GM12878 (cell line): ENCODE measurements around the gene GPR78. TPM values are rescaled to one million over a fixed set of nuclear protein-coding genes. Genes with fewer than 3 reads are reported as not detected.

Experiments used
- ATAC-seq: fragments of 200-7000 bp; cut with Tn5 transposase; 3 replicates; pipeline ENCODE4 v1.9.1; 2020; ENCODE audit warnings: mild to moderate bottlenecking, moderate library complexity
- BruUV-seq: library from RNA; stranded (reverse); fragments of 400-500 nt; replicated peaks from 2 replicates; lab custom pipeline; 2021; lab: Mats Ljungman, UMichigan
- CTCF ChIA-PET: fragments of 300-600 bp; sonication (Branson Sonifier 250); formaldehyde crosslinking; extraction: SDS; loops from one replicate; lab custom pipeline; 2021; ENCODE audit warnings: inconsistent platforms; lab: Yijun Ruan, JAX
- POLR2A ChIA-PET: fragments of 350-600 bp; formaldehyde crosslinking; extraction: SDS; loops from one replicate; lab custom pipeline; 2021; ENCODE audit warnings: inconsistent platforms; lab: Charles Lee
- RAD21 ChIA-PET: fragments of 300-600 bp; sonication (Branson Sonifier 250); formaldehyde crosslinking; loops from one replicate; lab custom pipeline; 2023; ENCODE audit warnings: antibody characterized with exemption; ENCODE audit not compliant: unreplicated experiment; lab: Charles Lee
- SMC1A ChIA-PET: fragments of 300-600 bp; sonication (Branson Sonifier 250); formaldehyde crosslinking; loops from one replicate; lab custom pipeline; 2023; ENCODE audit not compliant: unreplicated experiment, uncharacterized antibody; lab: Charles Lee
- DNase-seq: peaks from one replicate; pipeline ENCODE4 v3.0.0-alpha.2; 2011; ENCODE audit warnings: low read depth, low spot score
- FAIRE-seq: peaks from 3 replicates; lab custom pipeline; 2011; peaks lifted over from hg19 to GRCh38; lab: Jason Lieb, UNC
- H2AFZ ChIP-seq: 2 replicates; pipeline ENCODE4 v1.6.0; 2011; ENCODE audit warnings: low read depth, low read length, control low read depth; ENCODE audit not compliant: control insufficient read depth
- H3K27ac ChIP-seq: 2 replicates; pipeline ENCODE4 v1.5.1; 2011; ENCODE audit warnings: control low read depth; ENCODE audit not compliant: control insufficient read depth, insufficient read depth
- H3K27me3 ChIP-seq, 2 experiments: replicated peaks in 1 of 2; 2 replicates each; pipeline versions ENCODE4 v1.6.0 to v1.6.1; 2011; ENCODE audit warnings: low read length in 1 of 2; ENCODE audit not compliant: control insufficient read depth in 2 of 2, insufficient read depth in 2 of 2
- H3K36me3 ChIP-seq, 2 experiments: 2 replicates each; pipeline ENCODE4 v1.5.1; 2011; ENCODE audit warnings: low read length in 1 of 2; ENCODE audit not compliant: control insufficient read depth in 2 of 2, insufficient read depth in 2 of 2
- H3K4me1 ChIP-seq: 2 replicates; pipeline ENCODE4 v1.6.1; 2011; ENCODE audit warnings: mild to moderate bottlenecking, low read length, moderate library complexity, mixed read lengths; ENCODE audit not compliant: control insufficient read depth, insufficient read depth
- H3K4me2 ChIP-seq: 2 replicates; pipeline ENCODE4 v1.6.0; 2011; ENCODE audit warnings: control low read depth; ENCODE audit not compliant: control insufficient read depth, insufficient read depth
- H3K4me3 ChIP-seq: fragments of 200-600 bp; sonication (generic); 2 replicates; pipeline ENCODE4 v1.5.1; 2016
- H3K79me2 ChIP-seq: 2 replicates; pipeline ENCODE4 v1.6.0; 2011; ENCODE audit warnings: low read length; ENCODE audit not compliant: control insufficient read depth, insufficient read depth
- H3K9ac ChIP-seq: 2 replicates; pipeline ENCODE4 v1.8.0; 2011; ENCODE audit warnings: low read length, control low read depth, mixed read lengths; ENCODE audit not compliant: control insufficient read depth, insufficient read depth
- H3K9me3 ChIP-seq: replicated peaks from 3 replicates; pipeline ENCODE4 v1.5.1; 2011; ENCODE audit warnings: mild to moderate bottlenecking, low read length; ENCODE audit not compliant: control insufficient read depth, insufficient read depth
- H4K20me1 ChIP-seq: 2 replicates; pipeline ENCODE4 v1.6.0; 2011; ENCODE audit not compliant: control insufficient read depth, insufficient read depth
- BCL11A ChIP-seq: IDR thresholded peaks from 2 replicates; pipeline ENCODE4 v1.6.1; 2011; ENCODE audit warnings: low read depth, low read length
- WGBS: methylation state at CpG from one replicate; pipeline ENCODE4 v1.1.6; 2016; ENCODE audit warnings: low lambda C conversion rate; ENCODE audit not compliant: insufficient replicate concordance, insufficient coverage; ENCODE audit errors: missing lambda C conversion rate; 5-methylcytosine and 5-hydroxymethylcytosine counted together
- in situ Hi-C: fragments of 300-500 bp; cut with MboI; formaldehyde crosslinking; loops from 9 replicates; pipeline ENCODE4 v1.14.3; 2018; ENCODE audit warnings: mixed read lengths
- intact Hi-C: fragments of 100-400 bp; cut with micrococcal nuclease; formaldehyde crosslinking; loops from one replicate; pipeline ENCODE4 v1.14.2; 2022; ENCODE audit not compliant: unreplicated experiment
- polyA plus RNA-seq, 11 experiments: library from polyadenylated mRNA; depleted of rRNA in 4 of 11; unstranded in 6 of 11; stranded (reverse) in 5 of 11; fragments of >200 nt; fragmentation: Nextera tagmentation in 4 of 11; fragmentation: Illumina TruSeq in 1 of 11; extraction: Ambion mirVana in 4 of 11; extraction: Trizol in 1 of 11; gene quantifications; 1 replicate in 1 of 11; 2 replicates in 10 of 11; pipeline versions ENCODE4 v1.2.1 to v1.2.3, GENCODE V29; 2011 to 2016; ENCODE audit warnings: inconsistent platforms in 2 of 11, missing spikeins in 2 of 11, low read depth in 1 of 11
- total RNA-seq, 4 experiments: library from RNA; depleted of rRNA in 3 of 4; stranded (reverse); fragments of >200 nt in 3 of 4; fragmentation: Illumina TruSeq in 1 of 4; extraction: Trizol in 1 of 4; gene quantifications; 2 replicates each; pipeline versions ENCODE4 v1.2.1 to v1.2.3, GENCODE V29; 2013 to 2021
- TF ChIP-seq, protein P1 (sequence below): fragments of 450-650 bp; IDR thresholded peaks from 2 replicates; pipeline ENCODE4 v1.6.1; 2016; ENCODE audit warnings: mild to moderate bottlenecking
- TF ChIP-seq, protein P2 (sequence below): fragments of 450-650 bp; IDR thresholded peaks from 2 replicates; pipeline ENCODE4 v1.6.1; 2016; ENCODE audit warnings: mild to moderate bottlenecking, moderate library complexity, borderline replicate concordance
- TF ChIP-seq, protein P3 (sequence below), 3 experiments: IDR thresholded peaks in 2 of 3; conservative IDR thresholded peaks in 1 of 3; 2 replicates each; pipeline ENCODE4 v1.5.1; 2011; ENCODE audit warnings: low read depth in 3 of 3, low read length in 3 of 3, mild to moderate bottlenecking in 3 of 3, control low read depth in 2 of 3, moderate library complexity in 2 of 3, inconsistent platforms in 1 of 3, mixed read lengths in 1 of 3; ENCODE audit not compliant: control insufficient read depth in 2 of 3, insufficient read depth in 1 of 3; ENCODE audit errors: extremely low read depth in 1 of 3
- TF ChIP-seq, protein P4 (sequence below): IDR thresholded peaks from 2 replicates; pipeline ENCODE4 v1.6.1; 2011; ENCODE audit warnings: borderline replicate concordance, low read depth, mild to moderate bottlenecking, moderate library complexity, mixed read lengths, low read length; ENCODE audit not compliant: insufficient read depth; ENCODE audit errors: extremely low read length
- TF ChIP-seq, protein P5 (sequence below): IDR thresholded peaks from 2 replicates; pipeline ENCODE4 v1.6.1; 2012; ENCODE audit warnings: low read depth, low read length, improper control_type of control experiment

GPR78 gene
- total and polyA plus RNA-seq, 10 of the 15 experiments (the other 5 are each of a cell fraction or from before 2014, with no cell fraction given) = 0.03 TPM; not detected in 9

DNA sequence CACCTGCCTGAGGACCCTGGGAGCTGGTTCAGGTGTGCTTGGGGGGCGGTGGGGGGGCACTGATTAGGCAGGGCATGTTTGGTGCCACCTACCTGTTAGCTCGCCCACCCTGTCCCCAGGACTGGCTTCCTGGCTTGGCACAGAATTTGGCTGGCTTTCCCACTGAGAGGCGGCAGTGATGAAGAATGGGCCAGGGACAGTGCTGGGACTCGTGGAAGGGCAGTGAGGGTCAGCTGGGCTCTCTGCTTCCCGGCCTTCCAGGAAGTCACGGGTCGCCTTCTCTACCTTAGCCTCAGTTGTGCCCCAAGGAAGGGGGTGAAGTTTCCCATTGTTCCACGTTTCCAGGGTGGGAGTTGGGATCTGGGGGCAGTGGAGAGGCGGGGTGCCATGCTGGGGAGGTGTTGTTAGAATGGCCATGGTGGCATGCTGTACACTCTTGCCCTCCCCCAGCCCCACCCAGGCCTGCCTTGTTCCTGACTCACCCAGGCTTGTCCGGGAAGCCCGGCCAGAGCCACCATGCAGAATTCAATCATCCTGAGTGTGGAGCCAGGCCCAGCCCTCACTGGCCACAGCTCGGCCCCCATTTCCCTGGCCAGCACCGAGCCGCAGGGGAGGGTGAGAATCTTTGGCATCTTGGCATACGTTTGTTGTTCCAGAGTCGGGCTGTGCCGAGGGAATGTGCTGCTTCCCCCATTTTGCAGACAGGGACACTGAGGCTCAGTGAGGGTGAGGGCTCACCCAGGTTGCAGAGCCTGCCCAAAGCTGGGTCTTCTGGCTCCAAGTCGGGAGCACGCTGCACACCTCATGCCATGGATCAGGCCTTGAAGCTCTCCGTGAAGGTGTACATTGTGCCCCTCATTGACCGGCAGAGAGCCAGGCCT is 21.9 kb upstream of the GPR78 start:
- Histone ChIP-seq H3K4me1 (no peaks in the 10 kb centered on the region), H4K20me1 (no peaks in the 10 kb centered on the region), H3K9ac (no peak overlapping the region)
- SMC1A ChIA-PET = no interaction called here
- 38% methylated on average over 20 of the region's 21 CpGs for WGBS
- intact Hi-C loops = no loop called here
- TF ChIP-seq BCL11A = no peak
- TF ChIP-seq, protein P1, sequence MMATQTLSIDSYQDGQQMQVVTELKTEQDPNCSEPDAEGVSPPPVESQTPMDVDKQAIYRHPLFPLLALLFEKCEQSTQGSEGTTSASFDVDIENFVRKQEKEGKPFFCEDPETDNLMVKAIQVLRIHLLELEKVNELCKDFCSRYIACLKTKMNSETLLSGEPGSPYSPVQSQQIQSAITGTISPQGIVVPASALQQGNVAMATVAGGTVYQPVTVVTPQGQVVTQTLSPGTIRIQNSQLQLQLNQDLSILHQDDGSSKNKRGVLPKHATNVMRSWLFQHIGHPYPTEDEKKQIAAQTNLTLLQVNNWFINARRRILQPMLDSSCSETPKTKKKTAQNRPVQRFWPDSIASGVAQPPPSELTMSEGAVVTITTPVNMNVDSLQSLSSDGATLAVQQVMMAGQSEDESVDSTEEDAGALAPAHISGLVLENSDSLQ = no peak
- TF ChIP-seq, protein P2, sequence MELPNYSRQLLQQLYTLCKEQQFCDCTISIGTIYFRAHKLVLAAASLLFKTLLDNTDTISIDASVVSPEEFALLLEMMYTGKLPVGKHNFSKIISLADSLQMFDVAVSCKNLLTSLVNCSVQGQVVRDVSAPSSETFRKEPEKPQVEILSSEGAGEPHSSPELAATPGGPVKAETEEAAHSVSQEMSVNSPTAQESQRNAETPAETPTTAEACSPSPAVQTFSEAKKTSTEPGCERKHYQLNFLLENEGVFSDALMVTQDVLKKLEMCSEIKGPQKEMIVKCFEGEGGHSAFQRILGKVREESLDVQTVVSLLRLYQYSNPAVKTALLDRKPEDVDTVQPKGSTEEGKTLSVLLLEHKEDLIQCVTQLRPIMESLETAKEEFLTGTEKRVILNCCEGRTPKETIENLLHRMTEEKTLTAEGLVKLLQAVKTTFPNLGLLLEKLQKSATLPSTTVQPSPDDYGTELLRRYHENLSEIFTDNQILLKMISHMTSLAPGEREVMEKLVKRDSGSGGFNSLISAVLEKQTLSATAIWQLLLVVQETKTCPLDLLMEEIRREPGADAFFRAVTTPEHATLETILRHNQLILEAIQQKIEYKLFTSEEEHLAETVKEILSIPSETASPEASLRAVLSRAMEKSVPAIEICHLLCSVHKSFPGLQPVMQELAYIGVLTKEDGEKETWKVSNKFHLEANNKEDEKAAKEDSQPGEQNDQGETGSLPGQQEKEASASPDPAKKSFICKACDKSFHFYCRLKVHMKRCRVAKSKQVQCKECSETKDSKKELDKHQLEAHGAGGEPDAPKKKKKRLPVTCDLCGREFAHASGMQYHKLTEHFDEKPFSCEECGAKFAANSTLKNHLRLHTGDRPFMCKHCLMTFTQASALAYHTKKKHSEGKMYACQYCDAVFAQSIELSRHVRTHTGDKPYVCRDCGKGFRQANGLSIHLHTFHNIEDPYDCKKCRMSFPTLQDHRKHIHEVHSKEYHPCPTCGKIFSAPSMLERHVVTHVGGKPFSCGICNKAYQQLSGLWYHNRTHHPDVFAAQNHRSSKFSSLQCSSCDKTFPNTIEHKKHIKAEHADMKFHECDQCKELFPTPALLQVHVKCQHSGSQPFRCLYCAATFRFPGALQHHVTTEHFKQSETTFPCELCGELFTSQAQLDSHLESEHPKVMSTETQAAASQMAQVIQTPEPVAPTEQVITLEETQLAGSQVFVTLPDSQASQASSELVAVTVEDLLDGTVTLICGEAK = no peak
- TF ChIP-seq, protein P3, sequence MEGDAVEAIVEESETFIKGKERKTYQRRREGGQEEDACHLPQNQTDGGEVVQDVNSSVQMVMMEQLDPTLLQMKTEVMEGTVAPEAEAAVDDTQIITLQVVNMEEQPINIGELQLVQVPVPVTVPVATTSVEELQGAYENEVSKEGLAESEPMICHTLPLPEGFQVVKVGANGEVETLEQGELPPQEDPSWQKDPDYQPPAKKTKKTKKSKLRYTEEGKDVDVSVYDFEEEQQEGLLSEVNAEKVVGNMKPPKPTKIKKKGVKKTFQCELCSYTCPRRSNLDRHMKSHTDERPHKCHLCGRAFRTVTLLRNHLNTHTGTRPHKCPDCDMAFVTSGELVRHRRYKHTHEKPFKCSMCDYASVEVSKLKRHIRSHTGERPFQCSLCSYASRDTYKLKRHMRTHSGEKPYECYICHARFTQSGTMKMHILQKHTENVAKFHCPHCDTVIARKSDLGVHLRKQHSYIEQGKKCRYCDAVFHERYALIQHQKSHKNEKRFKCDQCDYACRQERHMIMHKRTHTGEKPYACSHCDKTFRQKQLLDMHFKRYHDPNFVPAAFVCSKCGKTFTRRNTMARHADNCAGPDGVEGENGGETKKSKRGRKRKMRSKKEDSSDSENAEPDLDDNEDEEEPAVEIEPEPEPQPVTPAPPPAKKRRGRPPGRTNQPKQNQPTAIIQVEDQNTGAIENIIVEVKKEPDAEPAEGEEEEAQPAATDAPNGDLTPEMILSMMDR (IDR thresholded peaks at IDR 0.05 in 2 of 3, conservative IDR thresholded peaks at IDR 0.05 in 1 of 3; ENCODE audit: control insufficient read depth in 2 of 3, extremely low read depth in 1 of 3, insufficient read depth in 1 of 3, low read depth in 3 of 3, low read length in 3 of 3) = no peak
- TF ChIP-seq, protein P4, sequence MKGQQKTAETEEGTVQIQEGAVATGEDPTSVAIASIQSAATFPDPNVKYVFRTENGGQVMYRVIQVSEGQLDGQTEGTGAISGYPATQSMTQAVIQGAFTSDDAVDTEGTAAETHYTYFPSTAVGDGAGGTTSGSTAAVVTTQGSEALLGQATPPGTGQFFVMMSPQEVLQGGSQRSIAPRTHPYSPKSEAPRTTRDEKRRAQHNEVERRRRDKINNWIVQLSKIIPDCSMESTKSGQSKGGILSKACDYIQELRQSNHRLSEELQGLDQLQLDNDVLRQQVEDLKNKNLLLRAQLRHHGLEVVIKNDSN = no peak
- TF ChIP-seq, protein P5, sequence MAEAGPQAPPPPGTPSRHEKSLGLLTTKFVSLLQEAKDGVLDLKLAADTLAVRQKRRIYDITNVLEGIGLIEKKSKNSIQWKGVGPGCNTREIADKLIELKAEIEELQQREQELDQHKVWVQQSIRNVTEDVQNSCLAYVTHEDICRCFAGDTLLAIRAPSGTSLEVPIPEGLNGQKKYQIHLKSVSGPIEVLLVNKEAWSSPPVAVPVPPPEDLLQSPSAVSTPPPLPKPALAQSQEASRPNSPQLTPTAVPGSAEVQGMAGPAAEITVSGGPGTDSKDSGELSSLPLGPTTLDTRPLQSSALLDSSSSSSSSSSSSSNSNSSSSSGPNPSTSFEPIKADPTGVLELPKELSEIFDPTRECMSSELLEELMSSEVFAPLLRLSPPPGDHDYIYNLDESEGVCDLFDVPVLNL = no peak
- TF ChIP-seq, all 136 proteins: peak for 0
- ATAC-seq = no peak
- no peak for DNase-seq
- no peaks in the 10 kb centered on the region for H3K27me3 ChIP-seq
- H3K79me2 ChIP-seq = no peaks in the 10 kb centered on the region
- H3K4me2 ChIP-seq = no peak overlapping the region
- no peak for FAIRE-seq
- no peaks in the 10 kb centered on the region for H3K36me3 ChIP-seq
- H3K9me3 ChIP-seq = no peaks in the 10 kb centered on the region
- POLR2A ChIA-PET = interaction anchor here (0.6 kb wide), 1 partner anchor 390 kb away, joined by 3 read pairs; no protein-coding TSS in a partner anchor
- BruUV-seq = no TSS peak
- no peak overlapping the region for H2AFZ ChIP-seq
- CTCF ChIA-PET = no interaction called here
- in situ Hi-C loops = no loop called here
- no peak overlapping the region for H3K4me3 ChIP-seq
- RAD21 ChIA-PET = no interaction called here
- H3K27ac ChIP-seq = no peak overlapping the region
